OCI-LY3 (cell line): ENCODE measurements around the gene STK35.

Source experiments
- EZH2phosphoT487 ChIP-seq: fragments of 200-600 bp; shearing (Covaris generic); IDR thresholded peaks from 2 replicates; pipeline ENCODE4 v1.6.1; 2018; ENCODE audit warnings: antibody characterized with exemption, mixed run types, low read depth
- TF ChIP-seq, protein P1 (sequence below): fragments of 200-600, 300-600 bp; sonication (generic); IDR thresholded peaks from 2 replicates; pipeline ENCODE4 v1.5.1; 2014; ENCODE audit warnings: antibody characterized with exemption, low read length, low read depth

DNA sequence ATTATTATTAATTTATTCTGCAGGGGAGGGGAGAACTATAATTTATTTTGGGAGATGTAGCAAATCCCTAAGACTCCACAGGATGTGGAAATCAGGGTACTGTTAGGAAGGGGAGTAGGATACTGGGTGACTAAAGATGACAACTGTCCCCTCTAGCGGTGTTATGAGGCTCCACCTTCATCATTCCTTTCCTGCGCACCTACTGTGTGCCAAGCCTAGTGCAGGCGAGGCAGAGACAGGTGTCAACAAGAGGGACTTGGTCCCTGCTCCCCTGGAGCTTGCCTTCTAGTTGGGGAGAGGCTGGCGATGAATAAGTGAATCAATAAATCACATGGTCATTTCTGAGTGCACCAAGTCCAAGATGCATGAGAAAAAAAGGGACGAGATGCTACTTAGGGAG is 65.5 kb downstream of the STK35 start:
- TF ChIP-seq, protein P1, sequence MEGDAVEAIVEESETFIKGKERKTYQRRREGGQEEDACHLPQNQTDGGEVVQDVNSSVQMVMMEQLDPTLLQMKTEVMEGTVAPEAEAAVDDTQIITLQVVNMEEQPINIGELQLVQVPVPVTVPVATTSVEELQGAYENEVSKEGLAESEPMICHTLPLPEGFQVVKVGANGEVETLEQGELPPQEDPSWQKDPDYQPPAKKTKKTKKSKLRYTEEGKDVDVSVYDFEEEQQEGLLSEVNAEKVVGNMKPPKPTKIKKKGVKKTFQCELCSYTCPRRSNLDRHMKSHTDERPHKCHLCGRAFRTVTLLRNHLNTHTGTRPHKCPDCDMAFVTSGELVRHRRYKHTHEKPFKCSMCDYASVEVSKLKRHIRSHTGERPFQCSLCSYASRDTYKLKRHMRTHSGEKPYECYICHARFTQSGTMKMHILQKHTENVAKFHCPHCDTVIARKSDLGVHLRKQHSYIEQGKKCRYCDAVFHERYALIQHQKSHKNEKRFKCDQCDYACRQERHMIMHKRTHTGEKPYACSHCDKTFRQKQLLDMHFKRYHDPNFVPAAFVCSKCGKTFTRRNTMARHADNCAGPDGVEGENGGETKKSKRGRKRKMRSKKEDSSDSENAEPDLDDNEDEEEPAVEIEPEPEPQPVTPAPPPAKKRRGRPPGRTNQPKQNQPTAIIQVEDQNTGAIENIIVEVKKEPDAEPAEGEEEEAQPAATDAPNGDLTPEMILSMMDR = no peak
- no peak for TF ChIP-seq EZH2phosphoT487
